Naive thymus-derived CD4-positive, alpha-beta T cell (primary cell): Measurements from ENCODE around the gene PGM5. TPM values are rescaled to one million over a fixed set of nuclear protein-coding genes. Genes with fewer than 3 reads are reported as not detected.

Experiments
- ATAC-seq: fragments of 150-1000 bp; cut with Tn5 transposase; 2 replicates; pipeline ENCODE4 v1.10.0; 2021; ENCODE audit warnings: mild to moderate bottlenecking, moderate library complexity
- CTCF ChIA-PET: fragments of 350-600 bp; sonication (Branson Sonifier 250); formaldehyde crosslinking; loops from one replicate; lab custom pipeline; 2021; ENCODE audit warnings: antibody characterized with exemption; lab: Charles Lee
- POLR2A ChIA-PET: fragments of 350-600 bp; sonication (Branson Sonifier 250); formaldehyde crosslinking; loops from one replicate; lab custom pipeline; 2021; ENCODE audit warnings: antibody characterized with exemption, inconsistent platforms; lab: Charles Lee
- DNase-seq, 9 donors: peaks; one replicate each; pipeline versions ENCODE4 v3.0.0 to v3.0.0-alpha.2; 2020 to 2022; ENCODE audit warnings: mixed read lengths in 1 of 9
- H3K27ac ChIP-seq: one replicate; pipeline ENCODE4 v1.7.0; 2013; ENCODE audit warnings: mild to moderate bottlenecking, low read depth, low read length, moderate library complexity
- H3K27me3 ChIP-seq, 2 donors: one replicate each; pipeline ENCODE4 v1.7.0; 2013; ENCODE audit warnings: low read length in 2 of 2, mild to moderate bottlenecking in 2 of 2, moderate library complexity in 2 of 2; ENCODE audit not compliant: control insufficient read depth in 2 of 2, insufficient read depth in 2 of 2
- H3K36me3 ChIP-seq, 3 experiments: 1 replicate in 2 of 3; 2 replicates in 1 of 3; pipeline ENCODE4 v1.7.0; 2013; ENCODE audit warnings: low read length in 3 of 3, mild to moderate bottlenecking in 3 of 3, moderate library complexity in 1 of 3; ENCODE audit not compliant: insufficient read depth in 3 of 3, control insufficient read depth in 2 of 3
- H3K4me1 ChIP-seq, 2 donors: one replicate each; pipeline ENCODE4 v1.7.0; 2013; ENCODE audit warnings: low read length in 2 of 2, mild to moderate bottlenecking in 2 of 2, moderate library complexity in 1 of 2; ENCODE audit not compliant: control insufficient read depth in 2 of 2, insufficient read depth in 2 of 2
- H3K4me3 ChIP-seq: 2 replicates; pipeline ENCODE4 v1.7.0; 2013; ENCODE audit warnings: mild to moderate bottlenecking, low read length
- H3K9me3 ChIP-seq, 3 experiments: 1 replicate in 2 of 3; 2 replicates in 1 of 3; pipeline ENCODE4 v1.7.0; 2013; ENCODE audit warnings: low read length in 3 of 3; ENCODE audit not compliant: control insufficient read depth in 2 of 3
- H3K27ac Mint-ChIP-seq, 9 donors: one replicate each; pipeline ENCODE4 v1.8.0; 2020 to 2022; ENCODE audit warnings: mixed read lengths in 9 of 9, mild to moderate bottlenecking in 8 of 9, moderate library complexity in 5 of 9, inconsistent platforms in 2 of 9
- H3K27me3 Mint-ChIP-seq, 5 donors: one replicate each; pipeline ENCODE4 v1.8.0; 2021 to 2022; ENCODE audit warnings: mixed read lengths in 5 of 5, mild to moderate bottlenecking in 1 of 5
- H3K36me3 Mint-ChIP-seq, 5 donors: one replicate each; pipeline ENCODE4 v1.8.0; 2020 to 2022; ENCODE audit warnings: mixed read lengths in 5 of 5, mild to moderate bottlenecking in 3 of 5, inconsistent platforms in 1 of 5
- H3K4me1 Mint-ChIP-seq, 7 donors: one replicate each; pipeline ENCODE4 v1.8.0; 2020 to 2022; ENCODE audit warnings: mixed read lengths in 7 of 7, mild to moderate bottlenecking in 3 of 7, inconsistent platforms in 1 of 7
- H3K4me3 Mint-ChIP-seq, 10 donors: one replicate each; pipeline ENCODE4 v1.8.0; 2020 to 2022; ENCODE audit warnings: mild to moderate bottlenecking in 10 of 10, mixed read lengths in 10 of 10, moderate library complexity in 6 of 10, inconsistent platforms in 2 of 10
- H3K9me3 Mint-ChIP-seq, 11 donors: one replicate each; pipeline ENCODE4 v1.8.0; 2020 to 2022; ENCODE audit warnings: mixed read lengths in 11 of 11, mild to moderate bottlenecking in 4 of 11, inconsistent platforms in 1 of 11, moderate library complexity in 1 of 11
- intact Hi-C, 2 donors: fragments of 100-400 bp; cut with micrococcal nuclease; formaldehyde crosslinking; loops; one replicate each; pipeline ENCODE4 v1.15.1; 2023
- polyA plus RNA-seq, 2 donors: library from polyadenylated mRNA; unstranded; fragments of 300-500 nt; fragmentation: Illumina TruSeq; gene quantifications; one replicate each; pipeline ENCODE4 v1.2.3, GENCODE V29; 2021
- total RNA-seq, 6 experiments: library from RNA in 5 of 6; stranded (reverse) in 5 of 6; gene quantifications; 1 replicate in 5 of 6; 2 replicates in 1 of 6; pipeline ENCODE4 v1.2.3 and lab custom pipeline; 2021 to 2026

PGM5 gene
- total and polyA plus RNA-seq, 7 experiments from 2014 or later: 0.19 to 1.4 TPM; not detected in 5

DNA sequence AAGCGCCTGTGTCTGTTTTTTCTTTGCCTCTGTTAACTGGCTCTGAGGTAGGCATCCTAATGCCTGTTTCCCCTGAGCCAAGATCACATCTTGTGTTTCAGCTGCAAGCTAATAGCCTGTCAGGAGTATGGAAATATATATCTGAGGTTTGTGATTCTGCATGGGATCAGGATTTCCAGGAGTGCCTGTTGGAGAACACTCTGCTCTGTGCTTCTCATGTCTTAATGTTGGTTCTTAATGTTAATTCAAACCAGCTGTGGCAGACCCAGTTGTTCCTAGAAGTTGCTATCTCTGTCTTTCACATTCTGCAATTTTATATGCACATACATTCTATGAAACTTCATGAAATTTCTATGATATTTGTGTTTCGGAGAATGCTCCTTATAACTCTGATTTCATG, 72.1 kb downstream of the PGM5 start:
- CTCF ChIA-PET: no interaction called here
- intact Hi-C loops: no loop called here

DNA sequence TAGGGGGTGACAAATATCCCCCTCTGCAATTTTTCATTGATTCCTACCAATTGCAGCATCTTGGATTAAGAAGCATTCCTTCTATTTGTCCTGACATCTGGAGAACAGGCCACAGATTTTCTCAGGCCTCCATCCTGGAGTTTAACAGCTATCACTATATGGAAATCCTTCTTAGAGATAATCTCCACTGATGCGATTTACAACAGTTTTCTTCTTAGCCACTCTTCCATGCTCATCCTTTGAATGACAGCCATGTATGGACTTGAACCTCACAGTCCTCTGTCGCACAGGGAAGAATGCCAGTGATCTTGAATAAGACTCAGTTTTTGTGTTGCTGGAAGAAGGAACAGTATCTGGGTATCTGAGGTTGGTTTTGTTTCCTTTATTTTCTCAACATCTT, 73.2 kb downstream of the PGM5 start:
- Mint-ChIP-seq H3K9me3 (peaks cover 0 to 2% (median 0%) of the 10 kb centered on the region in 11 donors), H3K4me1 (peaks cover 0 to 2% (median 0%) of the 10 kb centered on the region in 7 donors), H3K36me3 (no peaks in the 10 kb centered on the region), H3K27ac (no peak overlapping the region), H3K4me3 (no peak overlapping the region), H3K27me3 (peaks cover 0 to 20% (median 13%) of the 10 kb centered on the region in 5 donors)
- POLR2A ChIA-PET: no interaction called here
- intact Hi-C loops: no loop called here
- no peak overlapping the region for H3K4me3 ChIP-seq
- CTCF ChIA-PET: no interaction called here
- ATAC-seq: no peak
- H3K27ac ChIP-seq: no peak overlapping the region
- H3K4me1 ChIP-seq: no peaks in the 10 kb centered on the region
- H3K27me3 ChIP-seq: peaks cover 0 to 4% of the 10 kb centered on the region in 2 donors
- DNase-seq: no peak
- no peaks in the 10 kb centered on the region for H3K36me3 ChIP-seq
- H3K9me3 ChIP-seq: no peaks in the 10 kb centered on the region

More for the DNA sequence above, 72.1 kb downstream of the PGM5 start:
- Mint-ChIP-seq H3K4me1 (peaks cover 0 to 2% (median 0%) of the 10 kb centered on the region in 7 donors), H3K36me3 (no peaks in the 10 kb centered on the region), H3K27ac (no peak overlapping the region), H3K4me3 (no peak overlapping the region), H3K9me3 (peaks cover 0 to 6% (median 1%) of the 10 kb centered on the region in 11 donors), H3K27me3 (peaks cover 0 to 23% (median 13%) of the 10 kb centered on the region in 5 donors)
- Histone ChIP-seq H3K36me3 (no peaks in the 10 kb centered on the region), H3K9me3 (no peaks in the 10 kb centered on the region), H3K27ac (no peak overlapping the region), H3K27me3 (peaks cover 0 to 4% of the 10 kb centered on the region in 2 donors), H3K4me3 (no peak overlapping the region), H3K4me1 (no peaks in the 10 kb centered on the region)
- no peak for DNase-seq
- POLR2A ChIA-PET: no interaction called here
- no peak for ATAC-seq

DNA sequence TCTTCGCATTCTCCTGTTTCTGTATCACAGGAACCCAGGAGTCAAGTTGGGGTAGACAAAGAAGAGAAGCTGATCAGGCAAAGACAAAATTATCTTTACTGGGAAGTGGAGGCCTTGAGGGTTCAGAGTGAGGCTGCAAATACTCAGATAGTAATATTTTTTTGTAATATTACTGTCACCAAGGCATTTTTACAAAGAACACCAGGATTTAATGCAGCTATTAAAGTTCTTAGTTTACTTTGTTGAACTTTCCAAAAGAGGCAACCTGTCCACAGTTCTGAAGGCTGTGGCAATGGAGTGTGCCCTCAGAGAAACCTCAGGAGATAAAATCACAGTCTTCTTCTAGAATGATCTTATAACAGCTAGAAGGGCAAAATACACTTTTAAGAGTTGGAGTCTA, 74.9 kb downstream of the PGM5 start:
- Histone ChIP-seq H3K27me3 (peaks cover 0 to 4% of the 10 kb centered on the region in 2 donors), H3K4me3 (no peak overlapping the region), H3K9me3 (no peaks in the 10 kb centered on the region), H3K4me1 (no peaks in the 10 kb centered on the region), H3K36me3 (no peaks in the 10 kb centered on the region), H3K27ac (no peak overlapping the region)
- Mint-ChIP-seq H3K27me3 (peaks cover 3 to 21% (median 15%) of the 10 kb centered on the region in 5 donors), H3K27ac (no peak overlapping the region), H3K4me1 (peaks cover 0 to 2% (median 0%) of the 10 kb centered on the region in 7 donors), H3K9me3 (peaks cover 0 to 2% (median 0%) of the 10 kb centered on the region in 11 donors), H3K36me3 (no peaks in the 10 kb centered on the region), H3K4me3 (no peak overlapping the region)
- CTCF ChIA-PET: no interaction called here
- intact Hi-C loops: no loop called here
- DNase-seq: no peak
- no peak for ATAC-seq
- POLR2A ChIA-PET: no interaction called here

- H3K9me3 ChIP-seq: no peaks in the 10 kb centered on the region
- H3K9me3 Mint-ChIP-seq: peaks cover 0 to 1% (median 0%) of the 10 kb centered on the region in 11 donors
- no peak overlapping the region for H3K4me3 ChIP-seq
- DNase-seq (no peak), ATAC-seq (no peak)
- no peaks in the 10 kb centered on the region for H3K36me3 ChIP-seq
- intact Hi-C loops: loop anchor here in 1 of 2 donors (2.0 kb wide), 1 partner anchor 13 kb away; no protein-coding TSS in a partner anchor
- no peak overlapping the region for H3K27ac Mint-ChIP-seq
- H3K4me1 Mint-ChIP-seq: peaks cover 0 to 2% (median 0%) of the 10 kb centered on the region in 7 donors
- H3K27me3 Mint-ChIP-seq: peaks cover 6 to 36% (median 18%) of the 10 kb centered on the region in 5 donors
- no peak overlapping the region for H3K27ac ChIP-seq
- no peak overlapping the region for H3K4me3 Mint-ChIP-seq
- CTCF ChIA-PET: no interaction called here
- H3K27me3 ChIP-seq: peaks cover 0 to 4% of the 10 kb centered on the region in 2 donors
- POLR2A ChIA-PET: no interaction called here
- H3K4me1 ChIP-seq: no peaks in the 10 kb centered on the region
- H3K36me3 Mint-ChIP-seq: no peaks in the 10 kb centered on the region
These were observed 77.2 kb downstream of the PGM5 start for GRCh38 chr9:68433531-68434110.

DNA sequence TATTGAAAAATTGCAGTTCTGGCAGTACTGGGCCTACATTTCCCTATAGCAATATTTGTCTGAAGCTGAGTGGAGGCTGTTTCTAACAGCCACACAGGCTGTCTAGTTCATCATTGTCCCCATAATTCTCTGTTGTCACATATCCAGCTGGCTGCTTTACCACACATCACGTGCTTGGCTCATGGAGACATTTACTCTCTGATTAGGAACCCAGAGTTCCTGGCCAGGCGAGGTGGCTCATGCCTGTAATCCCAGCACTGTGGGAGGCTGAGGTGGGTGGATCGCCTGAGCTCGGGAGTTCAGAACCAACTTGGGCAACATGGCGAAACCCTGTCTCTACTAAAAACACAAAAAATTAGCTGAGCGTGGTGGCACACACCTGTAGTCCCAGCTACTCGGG, 81.4 kb downstream of the PGM5 start:
- Histone ChIP-seq H3K36me3 (no peaks in the 10 kb centered on the region), H3K4me3 (no peak overlapping the region), H3K4me1 (no peaks in the 10 kb centered on the region), H3K27me3 (peaks cover 0 to 4% of the 10 kb centered on the region in 2 donors), H3K9me3 (no peaks in the 10 kb centered on the region), H3K27ac (no peak overlapping the region)
- ChIA-PET POLR2A (no interaction called here), CTCF (no interaction called here)
- Mint-ChIP-seq H3K27me3 (peaks cover 4 to 36% (median 18%) of the 10 kb centered on the region in 5 donors), H3K9me3 (peaks cover 2 to 20% (median 6%) of the 10 kb centered on the region in 11 donors), H3K27ac (no peak overlapping the region), H3K4me1 (no peaks in the 10 kb centered on the region), H3K4me3 (no peak overlapping the region), H3K36me3 (no peaks in the 10 kb centered on the region)
- ATAC-seq: no peak
- DNase-seq: no peak
- intact Hi-C loops: no loop called here

DNA sequence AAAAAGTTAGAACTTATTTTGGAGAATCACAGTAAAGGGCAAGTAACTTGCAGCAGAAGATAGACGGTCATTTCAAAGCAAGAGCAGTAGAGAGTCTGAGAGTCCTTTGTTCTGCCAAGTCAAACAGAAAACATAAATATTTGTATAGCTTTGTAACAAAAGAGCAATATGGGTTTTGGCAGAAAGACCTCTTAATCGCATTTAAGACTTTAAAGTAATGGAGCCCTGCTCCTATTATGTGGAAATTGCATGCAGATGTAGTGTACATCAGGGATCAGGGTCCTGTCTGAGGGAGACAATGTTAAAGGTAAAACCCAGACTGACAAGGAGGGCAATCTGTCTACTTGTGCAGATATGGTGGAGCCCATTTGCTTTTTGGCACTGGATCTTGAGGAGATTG, 87.2 kb downstream of the PGM5 start:
- intact Hi-C loops: no loop called here
- H3K27ac ChIP-seq: no peak overlapping the region
- no peaks in the 10 kb centered on the region for H3K9me3 ChIP-seq
- ChIA-PET CTCF (no interaction called here), POLR2A (no interaction called here)
- H3K4me3 ChIP-seq: no peak overlapping the region
- H3K4me1 ChIP-seq: no peaks in the 10 kb centered on the region
- Mint-ChIP-seq H3K27me3 (peaks cover 0 to 13% (median 10%) of the 10 kb centered on the region in 5 donors), H3K27ac (no peak overlapping the region), H3K4me3 (no peak overlapping the region), H3K36me3 (peaks cover 0 to 3% (median 0%) of the 10 kb centered on the region in 5 donors), H3K4me1 (no peaks in the 10 kb centered on the region), H3K9me3 (peaks cover 2 to 24% (median 6%) of the 10 kb centered on the region in 11 donors)
- no peaks in the 10 kb centered on the region for H3K36me3 ChIP-seq
- no peaks in the 10 kb centered on the region for H3K27me3 ChIP-seq
- DNase-seq (no peak), ATAC-seq (no peak)

DNA sequence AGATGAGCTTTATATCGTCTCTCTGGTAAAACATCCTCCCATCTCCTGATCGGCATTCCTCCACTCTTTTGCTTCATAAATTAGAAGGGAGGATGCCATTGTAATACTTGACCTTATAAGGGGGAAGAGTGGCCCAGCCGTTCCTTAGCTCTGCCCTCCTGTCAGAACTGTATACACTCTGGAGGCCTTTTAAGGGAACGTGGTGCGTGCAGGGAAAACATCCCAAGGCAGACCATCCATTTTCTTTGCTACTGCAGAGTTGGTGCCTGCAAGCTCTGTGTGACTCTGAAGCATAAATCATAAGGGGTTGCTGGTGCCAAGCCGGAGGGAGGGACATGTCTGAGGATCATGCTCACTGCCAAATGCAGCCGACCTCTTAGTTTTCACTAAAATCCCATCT, 90.4 kb downstream of the PGM5 start:
- Mint-ChIP-seq H3K4me1 (no peaks in the 10 kb centered on the region), H3K27ac (no peak overlapping the region), H3K27me3 (peaks cover 0 to 11% (median 10%) of the 10 kb centered on the region in 5 donors), H3K36me3 (peaks cover 0 to 3% (median 0%) of the 10 kb centered on the region in 5 donors), H3K4me3 (no peak overlapping the region), H3K9me3 (peaks cover 0 to 5% (median 0%) of the 10 kb centered on the region in 11 donors)
- intact Hi-C loops: loop anchor here in 1 of 2 donors (2.0 kb wide), 1 partner anchor 14 kb away; no protein-coding TSS in a partner anchor
- no peak for DNase-seq
- Histone ChIP-seq H3K9me3 (no peaks in the 10 kb centered on the region), H3K36me3 (no peaks in the 10 kb centered on the region), H3K27me3 (no peaks in the 10 kb centered on the region), H3K4me1 (no peaks in the 10 kb centered on the region), H3K27ac (no peak overlapping the region), H3K4me3 (no peak overlapping the region)
- no peak for ATAC-seq
- ChIA-PET CTCF (no interaction called here), POLR2A (no interaction called here)
